Naive thymus-derived CD4-positive, alpha-beta T cell (primary cell): ENCODE results near the gene PMF1. TPM values are rescaled to one million over a fixed set of nuclear protein-coding genes. Genes with fewer than 3 reads are reported as not detected.

ENCODE experiments used
- ATAC-seq: fragments of 150-1000 bp; cut with Tn5 transposase; 2 replicates; pipeline ENCODE4 v1.10.0; 2021; ENCODE audit warnings: mild to moderate bottlenecking, moderate library complexity
- CTCF ChIA-PET: fragments of 350-600 bp; sonication (Branson Sonifier 250); formaldehyde crosslinking; loops from one replicate; lab custom pipeline; 2021; ENCODE audit warnings: antibody characterized with exemption; lab: Charles Lee
- POLR2A ChIA-PET: fragments of 350-600 bp; sonication (Branson Sonifier 250); formaldehyde crosslinking; loops from one replicate; lab custom pipeline; 2021; ENCODE audit warnings: antibody characterized with exemption, inconsistent platforms; lab: Charles Lee
- DNase-seq, 9 donors: peaks; one replicate each; pipeline versions ENCODE4 v3.0.0 to v3.0.0-alpha.2; 2020 to 2022; ENCODE audit warnings: mixed read lengths in 1 of 9
- H3K27ac ChIP-seq: one replicate; pipeline ENCODE4 v1.7.0; 2013; ENCODE audit warnings: mild to moderate bottlenecking, low read depth, low read length, moderate library complexity
- H3K27me3 ChIP-seq, 2 donors: one replicate each; pipeline ENCODE4 v1.7.0; 2013; ENCODE audit warnings: low read length in 2 of 2, mild to moderate bottlenecking in 2 of 2, moderate library complexity in 2 of 2; ENCODE audit not compliant: control insufficient read depth in 2 of 2, insufficient read depth in 2 of 2
- H3K36me3 ChIP-seq, 3 experiments: 1 replicate in 2 of 3; 2 replicates in 1 of 3; pipeline ENCODE4 v1.7.0; 2013; ENCODE audit warnings: low read length in 3 of 3, mild to moderate bottlenecking in 3 of 3, moderate library complexity in 1 of 3; ENCODE audit not compliant: insufficient read depth in 3 of 3, control insufficient read depth in 2 of 3
- H3K4me1 ChIP-seq, 2 donors: one replicate each; pipeline ENCODE4 v1.7.0; 2013; ENCODE audit warnings: low read length in 2 of 2, mild to moderate bottlenecking in 2 of 2, moderate library complexity in 1 of 2; ENCODE audit not compliant: control insufficient read depth in 2 of 2, insufficient read depth in 2 of 2
- H3K4me3 ChIP-seq: 2 replicates; pipeline ENCODE4 v1.7.0; 2013; ENCODE audit warnings: mild to moderate bottlenecking, low read length
- H3K9me3 ChIP-seq, 3 experiments: 1 replicate in 2 of 3; 2 replicates in 1 of 3; pipeline ENCODE4 v1.7.0; 2013; ENCODE audit warnings: low read length in 3 of 3; ENCODE audit not compliant: control insufficient read depth in 2 of 3
- H3K27ac Mint-ChIP-seq, 9 donors: one replicate each; pipeline ENCODE4 v1.8.0; 2020 to 2022; ENCODE audit warnings: mixed read lengths in 9 of 9, mild to moderate bottlenecking in 8 of 9, moderate library complexity in 5 of 9, inconsistent platforms in 2 of 9
- H3K27me3 Mint-ChIP-seq, 5 donors: one replicate each; pipeline ENCODE4 v1.8.0; 2021 to 2022; ENCODE audit warnings: mixed read lengths in 5 of 5, mild to moderate bottlenecking in 1 of 5
- H3K36me3 Mint-ChIP-seq, 5 donors: one replicate each; pipeline ENCODE4 v1.8.0; 2020 to 2022; ENCODE audit warnings: mixed read lengths in 5 of 5, mild to moderate bottlenecking in 3 of 5, inconsistent platforms in 1 of 5
- H3K4me1 Mint-ChIP-seq, 7 donors: one replicate each; pipeline ENCODE4 v1.8.0; 2020 to 2022; ENCODE audit warnings: mixed read lengths in 7 of 7, mild to moderate bottlenecking in 3 of 7, inconsistent platforms in 1 of 7
- H3K4me3 Mint-ChIP-seq, 10 donors: one replicate each; pipeline ENCODE4 v1.8.0; 2020 to 2022; ENCODE audit warnings: mild to moderate bottlenecking in 10 of 10, mixed read lengths in 10 of 10, moderate library complexity in 6 of 10, inconsistent platforms in 2 of 10
- H3K9me3 Mint-ChIP-seq, 11 donors: one replicate each; pipeline ENCODE4 v1.8.0; 2020 to 2022; ENCODE audit warnings: mixed read lengths in 11 of 11, mild to moderate bottlenecking in 4 of 11, inconsistent platforms in 1 of 11, moderate library complexity in 1 of 11
- intact Hi-C, 2 donors: fragments of 100-400 bp; cut with micrococcal nuclease; formaldehyde crosslinking; loops; one replicate each; pipeline ENCODE4 v1.15.1; 2023
- polyA plus RNA-seq, 2 donors: library from polyadenylated mRNA; unstranded; fragments of 300-500 nt; fragmentation: Illumina TruSeq; gene quantifications; one replicate each; pipeline ENCODE4 v1.2.3, GENCODE V29; 2021
- total RNA-seq, 6 experiments: library from RNA in 5 of 6; stranded (reverse) in 5 of 6; gene quantifications; 1 replicate in 5 of 6; 2 replicates in 1 of 6; pipeline ENCODE4 v1.2.3 and lab custom pipeline; 2021 to 2026

PMF1 gene
- total and polyA plus RNA-seq, 7 experiments from 2014 or later = 42.2 to 81.2 (median 66.3) TPM

DNA sequence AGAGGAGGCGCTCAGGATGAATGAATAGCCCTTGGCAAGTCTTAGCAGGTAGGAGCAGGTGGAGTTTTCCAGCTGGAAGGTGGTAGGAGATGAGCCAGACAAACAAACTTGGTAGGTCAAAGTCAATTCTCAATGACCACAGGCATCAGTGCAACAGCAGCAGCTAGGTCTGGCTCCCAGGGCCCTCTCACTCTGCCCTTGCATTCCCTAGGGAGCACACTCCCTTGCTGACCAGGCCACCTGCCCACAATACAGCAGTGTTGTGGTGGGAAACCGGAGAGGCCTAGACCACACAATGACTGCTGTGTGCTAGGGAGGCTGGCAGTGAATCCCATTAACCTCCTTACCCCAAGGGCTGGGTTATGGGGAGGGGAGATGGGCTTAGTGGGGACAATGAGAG, 48.1 kb downstream of the PMF1 start:
- H3K27ac Mint-ChIP-seq = peak overlapping the region in 3 of 9 donors; percentile 15 to 75 (median 26)

DNA sequence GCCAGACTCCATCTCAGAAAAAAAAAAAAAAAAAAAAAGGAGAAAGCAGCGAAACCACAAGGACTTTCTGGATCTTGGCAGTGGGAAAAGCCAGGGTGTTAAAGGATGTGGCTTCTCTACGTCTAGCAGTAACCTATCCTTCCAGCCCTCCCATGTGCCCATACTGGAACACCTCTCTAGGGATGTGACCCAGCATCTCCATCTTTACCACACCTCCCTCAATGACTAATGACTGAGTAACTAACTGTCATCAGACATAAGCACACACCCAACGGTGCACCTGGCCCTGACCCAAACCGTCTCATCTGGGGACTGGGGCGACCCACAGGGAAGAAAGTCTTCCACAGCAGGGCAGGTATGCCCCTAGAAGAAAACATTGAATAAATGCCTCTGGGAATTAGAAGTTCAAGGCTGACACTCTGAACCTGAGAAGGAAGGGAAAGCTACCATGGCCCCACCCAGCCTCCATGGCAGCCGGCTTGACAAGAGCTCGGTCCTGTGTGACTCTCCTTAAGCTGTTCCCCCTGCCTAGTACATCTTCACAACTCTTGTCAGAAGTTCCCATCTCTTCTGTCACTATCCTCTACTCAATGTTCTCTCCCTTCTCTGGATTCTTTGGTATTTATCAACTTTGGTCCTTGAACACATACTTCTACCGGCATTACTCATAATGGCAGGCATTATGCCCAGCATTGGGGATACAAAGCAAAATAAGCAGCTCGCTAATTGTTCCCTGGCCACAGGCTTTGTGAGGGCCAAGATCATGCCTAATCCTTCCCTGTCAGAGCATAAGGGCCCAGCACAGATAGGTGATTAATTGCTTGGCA, 49.9 kb downstream of the PMF1 start:
- ATAC-seq (no peak), DNase-seq (no peak)
- Mint-ChIP-seq H3K4me3 (no peak overlapping the region), H3K27ac (peak overlapping the region in 2 of 9 donors; percentile 7 to 56), H3K9me3 (peaks cover 0 to 2% (median 0%) of the 10 kb centered on the region in 11 donors), H3K4me1 (peaks cover 0 to 21% (median 3%) of the 10 kb centered on the region in 7 donors), H3K27me3 (no peaks in the 10 kb centered on the region), H3K36me3 (peaks cover 29 to 75% (median 44%) of the 10 kb centered on the region in 5 donors)
- Histone ChIP-seq H3K9me3 (no peaks in the 10 kb centered on the region), H3K36me3 (peaks cover 20 to 88% (median 35%) of the 10 kb centered on the region in 3 experiments), H3K27ac (no peak overlapping the region), H3K27me3 (no peaks in the 10 kb centered on the region), H3K4me3 (no peak overlapping the region), H3K4me1 (no peaks in the 10 kb centered on the region)
- intact Hi-C loops = no loop called here
- CTCF ChIA-PET = no interaction called here
- POLR2A ChIA-PET = interaction anchor here (0.9 kb wide), 1 partner anchor 20 kb away, joined by 3 read pairs; the partner anchor contains the start of gene SMG5

More for the DNA sequence above, 48.1 kb downstream of the PMF1 start:
- Mint-ChIP-seq H3K36me3 (peaks cover 26 to 63% (median 36%) of the 10 kb centered on the region in 5 donors), H3K9me3 (peaks cover 0 to 2% (median 0%) of the 10 kb centered on the region in 11 donors), H3K4me3 (no peak overlapping the region), H3K4me1 (peaks cover 0 to 16% (median 4%) of the 10 kb centered on the region in 7 donors), H3K27me3 (no peaks in the 10 kb centered on the region)
- Histone ChIP-seq H3K27me3 (no peaks in the 10 kb centered on the region), H3K36me3 (peaks cover 19 to 88% (median 34%) of the 10 kb centered on the region in 3 experiments), H3K9me3 (no peaks in the 10 kb centered on the region), H3K27ac (no peak overlapping the region), H3K4me1 (no peaks in the 10 kb centered on the region), H3K4me3 (no peak overlapping the region)
- DNase-seq (no peak), ATAC-seq (no peak)
- POLR2A ChIA-PET = no interaction called here
- intact Hi-C loops = no loop called here
- CTCF ChIA-PET = no interaction called here

DNA sequence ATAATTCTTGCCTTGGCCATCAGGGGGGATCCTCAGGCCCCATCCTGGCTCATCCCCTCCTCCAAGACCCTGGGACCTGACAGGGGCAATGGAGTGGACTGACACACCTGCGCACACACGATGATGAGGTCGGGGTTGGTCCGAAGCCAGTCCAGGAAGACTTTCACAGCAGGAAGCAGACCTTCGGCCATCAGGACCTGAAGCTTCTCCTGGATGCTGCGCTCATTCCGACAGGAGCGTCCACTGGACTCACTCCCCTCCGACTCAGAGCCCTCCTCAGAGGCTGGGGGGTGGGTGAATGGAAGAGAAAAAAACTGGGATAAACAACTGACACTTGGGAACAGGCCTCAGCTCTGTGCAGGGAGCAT, 50.5 kb downstream of the PMF1 start:
- peaks cover 19 to 88% (median 41%) of the 10 kb centered on the region in 3 experiments for H3K36me3 ChIP-seq
- no peak for DNase-seq

DNA sequence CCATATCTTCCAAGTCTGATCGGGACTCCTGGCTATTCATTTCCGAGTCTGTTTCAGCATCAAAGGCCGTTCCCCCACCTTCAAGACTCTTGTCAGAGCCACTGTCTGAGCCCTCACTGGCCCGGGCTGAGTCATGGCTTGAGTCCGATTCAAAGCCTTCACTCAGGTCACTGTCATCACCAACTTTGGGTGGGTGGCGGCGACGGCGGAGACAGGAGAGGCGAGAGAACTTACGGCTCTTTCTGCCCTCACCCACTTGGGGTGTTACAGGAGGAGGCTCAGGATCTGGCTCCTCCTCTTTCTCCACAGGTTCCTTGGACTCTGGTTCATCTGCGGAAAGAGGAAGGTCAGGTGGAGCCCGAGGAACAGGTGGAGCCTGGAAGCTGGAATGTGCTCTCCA, 53.2 kb downstream of the PMF1 start:
- Mint-ChIP-seq H3K27ac (no peak overlapping the region), H3K4me3 (no peak overlapping the region), H3K36me3 (peaks cover 20 to 61% (median 38%) of the 10 kb centered on the region in 5 donors), H3K9me3 (peaks cover 0 to 2% (median 0%) of the 10 kb centered on the region in 11 donors), H3K27me3 (no peaks in the 10 kb centered on the region), H3K4me1 (peaks cover 0 to 9% (median 0%) of the 10 kb centered on the region in 7 donors)
- intact Hi-C loops = no loop called here
- H3K4me1 ChIP-seq = no peaks in the 10 kb centered on the region
- no peaks in the 10 kb centered on the region for H3K9me3 ChIP-seq
- H3K27ac ChIP-seq = no peak overlapping the region
- ATAC-seq = no peak
- CTCF ChIA-PET = no interaction called here
- POLR2A ChIA-PET = no interaction called here
- H3K4me3 ChIP-seq = no peak overlapping the region
- peaks cover 26 to 80% (median 31%) of the 10 kb centered on the region in 3 experiments for H3K36me3 ChIP-seq
- no peaks in the 10 kb centered on the region for H3K27me3 ChIP-seq
- no peak for DNase-seq

More for the DNA sequence above, 50.5 kb downstream of the PMF1 start:
- Histone ChIP-seq H3K4me3 (no peak overlapping the region), H3K4me1 (no peaks in the 10 kb centered on the region), H3K27ac (no peak overlapping the region), H3K9me3 (no peaks in the 10 kb centered on the region), H3K27me3 (no peaks in the 10 kb centered on the region)
- no peak for ATAC-seq
- ChIA-PET POLR2A (no interaction called here), CTCF (no interaction called here)
- H3K27me3 Mint-ChIP-seq = no peaks in the 10 kb centered on the region
- H3K4me1 Mint-ChIP-seq = peaks cover 0 to 21% (median 0%) of the 10 kb centered on the region in 7 donors
- H3K9me3 Mint-ChIP-seq = peaks cover 0 to 2% (median 0%) of the 10 kb centered on the region in 11 donors
- H3K4me3 Mint-ChIP-seq = no peak overlapping the region
- H3K36me3 Mint-ChIP-seq = peaks cover 29 to 73% (median 44%) of the 10 kb centered on the region in 5 donors
- H3K27ac Mint-ChIP-seq = no peak overlapping the region
- intact Hi-C loops = no loop called here

DNA sequence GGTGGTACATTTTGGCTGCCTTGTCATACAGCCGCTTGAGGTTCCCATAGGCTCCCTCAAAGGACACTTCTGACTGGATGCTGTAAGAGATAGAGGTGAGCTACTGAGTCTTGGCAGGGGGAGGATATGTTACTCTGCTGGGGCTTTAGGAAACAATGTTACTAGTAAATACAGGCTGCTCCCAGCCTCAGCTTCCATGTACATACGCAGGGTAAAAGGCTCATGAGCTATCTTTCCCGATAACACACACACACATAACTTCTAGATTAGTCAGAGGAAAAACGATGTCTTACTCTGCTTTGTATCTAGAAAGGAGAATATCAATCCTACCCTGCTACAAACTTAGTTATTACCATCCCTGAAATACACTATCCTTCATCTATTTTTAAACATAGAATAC, 55.5 kb downstream of the PMF1 start:
- H3K27me3 Mint-ChIP-seq = no peaks in the 10 kb centered on the region
- no peak overlapping the region for H3K27ac ChIP-seq
- H3K4me1 ChIP-seq = no peaks in the 10 kb centered on the region
- peaks cover 19 to 61% (median 37%) of the 10 kb centered on the region in 5 donors for H3K36me3 Mint-ChIP-seq
- no peak overlapping the region for H3K4me3 ChIP-seq
- DNase-seq = no peak
- H3K27me3 ChIP-seq = no peaks in the 10 kb centered on the region
- ATAC-seq = no peak
- H3K4me3 Mint-ChIP-seq = no peak overlapping the region
- peaks cover 0 to 2% (median 0%) of the 10 kb centered on the region in 11 donors for H3K9me3 Mint-ChIP-seq
- POLR2A ChIA-PET = no interaction called here
- H3K9me3 ChIP-seq = no peaks in the 10 kb centered on the region
- CTCF ChIA-PET = interaction anchor here (0.6 kb wide), 1 partner anchor 756 kb away, joined by 6 read pairs; no protein-coding TSS in a partner anchor
- H3K4me1 Mint-ChIP-seq = peaks cover 0 to 9% (median 0%) of the 10 kb centered on the region in 7 donors
- no peak overlapping the region for H3K27ac Mint-ChIP-seq
- intact Hi-C loops = no loop called here
- peaks cover 30 to 84% (median 31%) of the 10 kb centered on the region in 3 experiments for H3K36me3 ChIP-seq

DNA sequence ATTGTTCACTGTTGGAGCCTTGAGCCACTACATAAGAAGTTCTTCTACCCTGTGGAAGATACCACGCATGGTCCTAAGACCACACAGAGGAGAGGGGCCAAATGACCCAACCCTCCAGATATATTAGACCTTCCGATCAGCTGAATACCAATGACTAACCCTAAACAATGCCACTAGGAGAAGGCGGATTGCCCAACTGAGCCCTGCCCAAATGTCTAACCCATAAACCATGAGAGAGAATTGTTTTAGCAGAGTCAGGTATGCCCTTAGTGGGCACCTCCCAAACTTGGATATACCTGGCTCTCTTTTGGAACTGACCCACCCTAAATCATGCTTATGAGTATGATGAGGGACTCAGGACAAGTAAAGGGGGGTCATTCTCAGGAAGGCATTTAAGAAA, 57.5 kb downstream of the PMF1 start:
- H3K9me3 ChIP-seq = no peaks in the 10 kb centered on the region

More for the DNA sequence above, 57.5 kb downstream of the PMF1 start:
- Mint-ChIP-seq H3K9me3 (peaks cover 0 to 2% (median 0%) of the 10 kb centered on the region in 11 donors), H3K4me1 (peaks cover 0 to 7% (median 0%) of the 10 kb centered on the region in 7 donors), H3K27me3 (no peaks in the 10 kb centered on the region), H3K27ac (no peak overlapping the region), H3K4me3 (no peak overlapping the region), H3K36me3 (peaks cover 18 to 61% (median 38%) of the 10 kb centered on the region in 5 donors)
- POLR2A ChIA-PET = interaction anchor here (0.7 to 5.0 kb wide), 2 partner anchors 12 to 388 kb away, joined by 3 to 26 read pairs; partner anchors contain the start of gene SMG5
- H3K4me1 ChIP-seq = no peaks in the 10 kb centered on the region
- no peaks in the 10 kb centered on the region for H3K27me3 ChIP-seq
- CTCF ChIA-PET = interaction anchor here (0.9 kb wide), 1 partner anchor 9 kb away, joined by 3 read pairs; no protein-coding TSS in a partner anchor
- intact Hi-C loops = no loop called here
- no peak for DNase-seq
- ATAC-seq = no peak
- no peak overlapping the region for H3K4me3 ChIP-seq
- peaks cover 37 to 89% (median 41%) of the 10 kb centered on the region in 3 experiments for H3K36me3 ChIP-seq
- no peak overlapping the region for H3K27ac ChIP-seq
